Activated CD4-positive, alpha-beta T cell treated with anti-CD3 and anti-CD28 coated beads for 4 hours (primary cell): Measurements from ENCODE around the gene TLR7.

Experiments used
- DNase-seq, 2 donors: peaks; one replicate each; pipeline ENCODE4 v3.0.0-alpha.2; 2020

The TLR7 gene

DNA sequence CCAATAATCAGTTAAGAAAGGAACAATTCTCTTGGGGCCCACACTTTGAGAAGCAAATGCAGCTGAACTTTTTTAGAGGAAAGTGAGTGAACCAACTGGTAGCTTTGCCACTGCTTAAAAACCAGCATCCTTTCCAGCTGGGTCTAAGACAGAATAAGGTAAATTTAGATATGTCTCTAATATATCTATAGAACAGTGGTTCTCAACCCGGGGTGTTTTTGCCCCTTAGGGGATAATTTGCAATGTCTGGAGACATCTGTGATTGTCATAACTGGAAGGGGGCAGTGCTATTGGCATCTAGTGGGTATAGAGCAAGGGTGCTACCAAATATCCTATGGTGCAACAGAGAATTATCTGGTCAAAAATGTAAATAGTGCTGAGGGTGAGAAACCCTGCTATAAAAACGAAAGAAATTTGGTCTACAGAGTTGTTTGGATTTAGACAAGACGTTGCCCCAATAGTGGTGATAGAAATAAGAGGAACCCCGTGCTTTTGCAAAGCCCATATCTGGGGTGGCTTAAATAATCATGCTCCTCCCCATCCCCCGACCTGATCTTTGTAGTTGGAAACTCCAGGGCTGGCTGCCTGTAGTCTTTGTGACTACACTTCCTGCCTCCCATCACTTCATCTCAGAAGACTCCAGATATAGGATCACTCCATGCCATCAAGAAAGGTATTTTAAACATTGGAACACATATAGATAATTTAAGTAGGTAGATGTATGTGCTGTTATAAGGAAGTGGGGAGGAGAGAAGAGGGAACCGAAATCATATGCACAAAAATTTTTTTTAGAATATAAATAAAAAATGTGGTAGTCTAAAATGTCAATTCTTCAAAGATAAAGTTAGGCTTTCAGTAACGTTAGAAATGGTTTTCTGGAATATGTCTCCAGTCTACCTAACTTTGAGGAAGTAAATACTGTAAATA lies at the start of gene TLR7:
TLR7 (plus strand) TSS at position 622 of the 927 bp plus-strand sequence. CDS start 507 bp downstream, outside the sequence.
- DNase-seq, result no peak

DNA sequence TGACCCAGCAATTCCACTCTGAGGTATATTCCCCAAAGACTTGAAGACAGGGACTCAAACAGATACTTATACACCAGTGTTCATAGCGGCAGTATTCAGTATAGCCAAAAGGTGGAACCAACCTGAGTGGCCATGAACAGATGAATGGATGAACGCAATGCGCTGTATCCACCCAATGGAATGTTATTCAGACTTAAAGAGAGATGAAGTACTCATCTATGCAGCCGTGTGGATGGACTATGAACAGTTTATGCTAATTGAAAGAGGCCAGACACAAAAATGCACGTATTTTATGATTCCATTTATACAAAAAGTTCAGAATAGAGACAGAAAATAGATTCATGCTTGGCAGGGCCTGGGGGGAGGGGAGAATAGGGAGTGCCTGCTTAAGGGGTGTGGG lies 49.3 kb upstream of the TLR7 start:
- DNase-seq, result no peak

DNA sequence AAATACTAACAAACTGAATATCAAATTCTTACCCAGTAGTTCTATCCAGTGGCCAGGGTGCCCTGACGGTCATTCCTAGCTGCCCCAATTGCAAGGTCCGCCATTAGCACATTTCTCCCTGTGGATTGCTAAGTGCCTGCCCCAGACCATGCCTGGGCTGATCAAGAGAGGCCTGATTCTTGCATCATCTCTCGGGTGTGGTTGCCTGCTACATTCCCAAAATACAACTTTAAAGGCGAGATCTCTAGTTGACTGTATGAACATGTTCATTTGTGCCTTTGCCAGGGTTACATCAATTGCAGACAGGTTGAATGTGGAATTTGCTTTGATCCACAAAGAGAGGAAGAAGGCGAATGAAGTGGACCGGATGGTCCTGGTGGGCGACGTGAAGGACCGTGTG lies 47.6 kb upstream of the TLR7 start:
- no peak for DNase-seq

DNA sequence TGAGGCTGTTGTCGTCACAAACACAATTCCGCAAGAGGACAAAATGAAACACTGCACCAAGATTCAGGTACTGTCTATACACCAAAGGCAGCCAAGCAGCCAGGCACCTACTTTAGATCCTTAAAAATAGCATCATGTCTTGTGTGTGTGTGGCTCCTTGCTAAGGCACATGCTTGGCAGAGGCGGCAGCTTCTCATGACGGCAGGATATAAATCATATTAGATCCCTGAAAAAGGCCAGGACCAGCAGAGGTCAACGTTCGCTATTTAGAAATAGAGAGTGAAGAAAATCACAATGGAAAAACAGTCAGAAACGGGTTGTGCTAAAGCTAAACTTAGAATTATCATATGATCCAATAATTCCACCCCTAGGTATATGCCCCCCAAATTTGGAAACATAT lies 46.1 kb upstream of the TLR7 start:
- DNase-seq, result no peak

DNA sequence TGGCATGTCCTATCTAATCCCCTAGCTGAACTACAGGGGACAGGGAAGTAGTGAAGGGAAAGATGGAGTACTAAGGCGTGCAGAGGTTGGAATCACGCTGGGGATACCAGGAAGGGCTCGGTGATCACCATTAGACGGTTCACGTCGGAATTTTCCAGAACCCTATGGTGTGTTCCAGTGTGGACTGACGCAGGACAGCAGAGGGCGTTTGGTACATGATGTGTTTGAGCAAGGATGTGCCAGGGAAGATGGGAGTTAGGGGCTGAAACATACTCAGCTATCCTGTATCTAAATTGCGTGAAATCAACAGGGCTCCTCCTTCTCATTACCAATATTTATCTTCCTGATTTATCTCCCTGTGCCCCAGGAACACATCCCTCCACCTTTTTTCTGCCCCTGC lies 41.9 kb upstream of the TLR7 start:
- no peak for DNase-seq

DNA sequence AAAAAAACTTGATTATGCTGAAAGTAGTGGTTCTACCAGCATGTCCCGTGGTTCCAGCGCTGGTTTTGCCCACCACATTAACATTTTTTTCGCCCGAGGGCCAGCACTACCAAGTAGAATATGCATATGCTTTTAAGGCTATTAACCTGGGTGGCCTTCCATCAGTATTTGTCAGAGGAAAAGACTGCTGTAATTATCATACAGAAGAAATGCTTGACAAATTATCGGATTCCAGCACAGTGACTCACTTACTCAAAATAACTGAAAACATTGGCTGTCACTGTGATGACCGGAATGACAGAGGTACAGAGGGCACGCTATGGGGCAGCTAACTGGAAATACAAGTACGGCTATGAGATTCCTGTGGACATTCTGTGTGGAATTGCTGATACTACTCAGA lies 41.1 kb upstream of the TLR7 start:
- DNase-seq, result no peak

DNA sequence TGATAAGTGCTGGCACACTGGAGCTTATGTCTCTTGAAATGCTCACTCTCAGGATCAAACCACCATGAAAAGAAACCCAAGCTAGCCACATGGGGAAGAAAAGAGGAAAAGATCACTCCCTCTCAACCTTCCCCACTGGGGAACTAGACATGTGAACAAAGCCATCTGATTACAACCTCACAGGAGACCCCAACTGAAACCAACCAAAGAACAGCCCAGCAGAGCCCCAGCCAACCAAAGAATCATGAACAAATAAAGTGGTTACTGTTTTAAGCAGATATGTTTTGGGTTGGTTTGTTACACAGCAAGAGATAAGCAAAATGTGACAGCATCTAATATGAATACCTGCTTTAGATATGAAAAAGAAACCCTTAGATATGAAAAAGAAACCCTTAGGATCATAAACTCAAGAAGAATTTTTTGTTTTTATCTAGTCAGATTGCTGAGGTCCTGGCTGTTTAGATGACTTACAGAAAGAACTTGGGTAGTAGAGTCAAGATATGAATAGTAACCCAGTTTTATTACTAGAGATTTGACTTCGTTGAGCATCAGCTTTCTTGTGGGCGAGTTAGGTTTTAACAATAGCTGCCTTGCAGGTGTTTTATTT lies 23.7 kb upstream of the TLR7 start:
- no peak for DNase-seq

DNA sequence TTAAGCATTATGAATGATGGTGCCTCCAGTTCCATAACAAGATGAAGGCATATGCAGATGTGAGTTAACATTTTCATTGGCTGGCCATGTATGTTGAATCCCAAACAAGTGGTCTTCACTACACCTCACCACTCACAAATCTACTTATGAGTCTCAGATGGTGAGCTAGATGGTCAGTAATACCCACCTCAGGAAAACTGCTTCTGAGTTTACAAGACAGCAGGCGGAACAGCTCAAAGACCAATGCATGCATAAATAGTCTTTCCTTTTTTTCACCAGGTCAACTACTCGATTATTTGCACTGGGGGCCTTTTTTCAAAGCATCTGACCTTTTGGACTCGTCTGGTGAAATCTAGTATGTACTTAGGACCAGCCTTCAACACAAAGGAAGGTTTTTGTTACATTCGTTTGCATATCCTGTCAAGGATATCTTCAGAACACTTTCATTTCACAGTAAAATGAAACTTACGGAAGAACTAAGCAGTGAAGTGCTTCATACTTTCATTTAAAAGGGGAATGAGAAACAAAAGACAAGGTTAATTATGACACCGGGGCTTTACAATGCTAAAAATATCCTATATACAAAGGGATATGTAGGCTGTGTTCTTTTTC lies 23.1 kb upstream of the TLR7 start:
- DNase-seq, result no peak

DNA sequence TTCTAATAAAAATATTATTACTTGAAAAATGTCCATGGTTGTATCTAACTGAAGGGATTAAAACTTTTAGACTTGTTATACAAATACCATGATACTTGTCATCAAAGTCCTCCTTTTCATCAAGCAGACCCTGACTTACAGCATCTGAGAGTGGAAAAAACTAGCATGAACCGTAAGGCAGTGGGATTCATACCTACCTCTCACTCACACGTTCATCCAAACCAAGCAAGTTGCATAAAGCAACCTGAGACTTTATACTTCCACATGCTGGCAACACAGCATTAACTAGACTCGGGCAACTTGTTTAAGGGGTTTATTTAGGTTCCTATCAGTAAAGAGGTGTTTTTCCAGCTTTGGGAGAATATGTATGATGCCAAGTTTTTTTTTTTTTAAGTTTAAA lies 22.6 kb upstream of the TLR7 start:
- no peak for DNase-seq

DNA sequence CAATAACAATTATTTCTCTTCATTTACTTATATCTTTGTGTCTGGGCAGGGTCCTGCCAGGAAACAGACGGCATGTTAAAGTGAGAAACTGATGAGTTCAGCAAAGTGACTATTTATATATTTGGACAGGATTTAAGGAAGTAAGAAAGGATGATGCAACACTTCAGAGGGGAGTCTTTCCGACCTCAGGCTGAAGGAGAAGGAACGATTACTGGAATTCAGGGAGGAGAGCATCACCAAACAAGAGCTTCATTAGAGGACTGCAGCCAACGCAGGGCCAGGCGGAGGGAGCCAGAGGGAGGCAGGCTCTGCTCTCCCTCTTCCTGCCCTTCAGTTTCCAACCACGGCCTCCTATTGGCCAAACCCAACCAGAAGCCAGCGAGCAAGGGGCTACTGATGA lies 1.5 kb upstream of the TLR7 start:
- DNase-seq, result no peak

DNA sequence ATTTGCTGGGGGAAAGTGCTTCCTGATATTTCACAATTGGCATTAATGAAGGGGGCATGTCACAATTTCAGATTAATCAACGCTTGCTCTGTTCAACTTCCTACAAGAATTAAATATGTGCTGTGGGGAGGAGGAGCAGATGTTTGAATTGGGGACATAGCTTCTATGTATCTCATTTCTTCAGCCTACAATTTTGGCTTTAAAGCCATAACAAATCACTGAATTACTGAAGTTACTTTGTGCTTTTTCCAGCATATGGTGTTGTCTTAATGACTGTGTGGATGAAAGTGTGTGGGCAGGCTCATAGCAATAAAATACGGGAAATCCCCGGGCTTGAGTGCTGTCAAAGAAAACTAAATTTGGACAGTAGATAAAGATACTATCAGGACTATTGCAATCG lies 813 bp downstream of the TLR7 start:
- no peak for DNase-seq

DNA sequence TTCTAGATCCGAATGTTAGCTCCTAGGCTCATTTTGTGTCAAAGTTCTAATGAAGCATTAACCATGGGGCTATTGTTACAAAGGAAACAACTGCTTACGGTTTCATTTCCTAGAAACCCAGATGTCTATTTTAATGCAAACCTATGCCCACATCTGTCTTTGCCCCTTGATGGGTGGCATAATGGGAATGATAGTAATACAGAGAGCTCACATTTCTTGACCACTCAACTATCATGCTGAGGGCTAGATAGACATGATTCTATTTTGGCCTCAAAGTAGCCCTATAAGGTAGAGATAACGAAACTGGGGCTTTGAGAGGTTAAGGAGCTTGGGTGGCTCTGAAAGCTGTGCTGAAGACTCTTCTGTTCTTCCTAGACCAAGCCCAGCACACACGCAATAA lies 1.9 kb downstream of the TLR7 start:
- DNase-seq, result no peak

DNA sequence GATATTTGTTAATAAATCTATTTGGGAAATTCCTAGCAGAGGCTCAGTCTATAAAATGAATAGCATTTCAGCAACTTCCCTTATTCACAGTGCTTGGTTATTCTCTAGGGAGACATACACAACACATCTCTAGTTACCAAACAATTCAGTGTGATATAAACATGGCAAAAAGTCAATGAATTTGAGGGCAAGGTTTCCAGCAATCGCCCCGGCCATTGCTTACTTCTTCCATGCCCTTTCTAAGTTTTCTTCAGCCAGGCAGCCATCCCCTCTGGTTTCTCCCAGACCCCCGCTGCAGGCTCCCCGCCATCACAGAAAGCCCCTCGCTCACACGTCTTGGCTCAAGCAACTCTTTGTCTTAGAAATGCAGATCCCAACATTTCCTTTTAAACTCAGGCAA lies 4.4 kb downstream of the TLR7 start:
- DNase-seq, result no peak

DNA sequence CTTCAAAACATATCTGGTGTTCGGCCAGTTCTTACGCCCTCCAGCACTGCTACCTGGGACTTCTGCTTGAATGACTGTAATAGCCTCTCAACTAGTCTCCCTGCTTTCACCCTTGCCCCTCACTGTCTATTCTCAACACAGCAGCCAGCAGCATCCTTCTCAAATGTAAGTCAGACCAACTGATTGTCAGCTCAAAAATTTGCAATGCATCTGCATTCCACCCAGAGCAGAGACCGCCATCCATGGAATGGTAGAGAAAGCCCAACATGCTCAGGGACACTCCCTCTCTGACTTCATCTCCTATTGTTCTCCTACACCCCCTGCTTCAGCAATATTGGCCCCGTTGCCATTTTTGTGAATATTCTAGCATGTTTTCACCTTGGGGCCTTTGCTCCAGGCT lies 5.9 kb downstream of the TLR7 start:
- no peak for DNase-seq

DNA sequence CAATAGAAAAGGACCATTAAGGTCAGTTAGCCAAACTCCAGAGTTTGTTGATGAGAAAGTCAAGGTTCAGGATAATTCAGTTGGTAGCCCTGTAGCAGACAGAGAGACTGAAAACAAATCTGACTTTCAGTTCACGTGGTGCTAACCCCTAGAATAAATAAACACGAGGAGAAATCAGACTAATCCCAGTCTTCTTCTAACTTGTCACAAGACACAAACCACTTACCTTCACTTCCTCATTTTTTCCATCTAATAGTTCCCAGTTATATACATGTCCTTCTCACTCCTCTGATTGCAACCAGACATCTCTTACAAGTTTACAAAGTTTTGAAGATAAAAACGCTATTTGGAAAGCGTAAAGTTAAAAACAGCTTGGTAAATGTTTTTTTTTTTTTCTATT lies 7.7 kb downstream of the TLR7 start:
- DNase-seq, result no peak

DNA sequence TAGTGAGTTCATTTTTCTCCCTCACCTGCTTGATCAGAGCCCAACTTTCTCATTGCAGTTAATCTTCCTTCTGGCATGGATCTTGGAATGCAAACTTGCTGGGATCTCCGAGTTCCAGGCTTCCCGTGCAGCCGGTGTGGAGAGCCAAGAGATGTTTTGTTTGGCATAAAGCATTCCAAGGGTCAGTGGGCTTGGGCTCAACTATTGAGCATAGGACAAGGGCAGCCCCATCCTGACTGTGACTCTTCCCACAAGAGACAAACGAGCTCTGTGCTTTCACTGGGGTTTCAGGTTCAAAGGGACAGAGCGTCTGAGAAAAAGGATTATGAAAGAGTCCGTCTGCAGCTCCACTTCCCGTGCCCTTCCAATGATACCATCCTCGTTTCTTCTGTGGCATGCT lies 10.5 kb downstream of the TLR7 start:
- no peak for DNase-seq

DNA sequence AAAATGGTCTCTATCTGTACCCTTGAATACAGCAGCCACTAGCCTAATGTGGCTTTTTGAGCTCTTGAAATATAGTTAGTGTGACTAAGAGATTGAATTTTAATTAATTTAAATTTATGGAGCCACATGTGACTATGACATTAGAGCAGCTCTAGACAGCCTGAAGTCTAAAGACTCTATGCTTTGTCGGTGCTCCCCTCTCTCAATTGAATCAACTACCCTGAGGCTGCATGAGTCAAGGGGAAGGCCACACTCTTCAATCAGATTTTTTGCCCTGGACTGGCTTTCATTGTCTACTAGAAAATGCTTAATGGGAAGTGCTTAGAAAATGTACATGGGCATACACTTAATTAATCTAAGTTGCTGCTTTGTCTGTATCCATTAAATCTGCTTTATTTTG lies 11.7 kb downstream of the TLR7 start:
- DNase-seq, result no peak

DNA sequence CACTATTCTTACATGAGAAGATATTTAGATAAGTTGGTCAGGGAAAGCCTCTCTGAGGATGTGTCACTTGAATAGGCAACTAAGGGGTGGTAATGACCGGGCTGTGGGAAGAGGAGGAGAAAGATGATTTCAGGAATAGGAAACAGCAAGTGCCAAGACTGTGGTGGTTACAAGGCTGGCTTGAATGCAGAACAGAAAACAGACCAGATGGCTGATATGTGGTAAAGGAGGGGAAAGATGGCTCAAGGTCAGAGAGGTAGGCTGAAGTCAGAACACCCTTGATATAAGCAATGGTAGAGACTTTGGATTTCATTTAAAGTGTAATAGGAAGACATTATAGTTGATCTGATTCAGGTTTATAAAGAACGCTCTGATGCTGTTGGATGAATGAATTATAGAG lies 15.0 kb downstream of the TLR7 start:
- no peak for DNase-seq

DNA sequence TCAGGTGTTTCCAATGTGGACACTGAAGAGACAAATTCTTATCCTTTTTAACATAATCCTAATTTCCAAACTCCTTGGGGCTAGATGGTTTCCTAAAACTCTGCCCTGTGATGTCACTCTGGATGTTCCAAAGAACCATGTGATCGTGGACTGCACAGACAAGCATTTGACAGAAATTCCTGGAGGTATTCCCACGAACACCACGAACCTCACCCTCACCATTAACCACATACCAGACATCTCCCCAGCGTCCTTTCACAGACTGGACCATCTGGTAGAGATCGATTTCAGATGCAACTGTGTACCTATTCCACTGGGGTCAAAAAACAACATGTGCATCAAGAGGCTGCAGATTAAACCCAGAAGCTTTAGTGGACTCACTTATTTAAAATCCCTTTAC lies 18.6 kb downstream of the TLR7 start:
- DNase-seq, result no peak

DNA sequence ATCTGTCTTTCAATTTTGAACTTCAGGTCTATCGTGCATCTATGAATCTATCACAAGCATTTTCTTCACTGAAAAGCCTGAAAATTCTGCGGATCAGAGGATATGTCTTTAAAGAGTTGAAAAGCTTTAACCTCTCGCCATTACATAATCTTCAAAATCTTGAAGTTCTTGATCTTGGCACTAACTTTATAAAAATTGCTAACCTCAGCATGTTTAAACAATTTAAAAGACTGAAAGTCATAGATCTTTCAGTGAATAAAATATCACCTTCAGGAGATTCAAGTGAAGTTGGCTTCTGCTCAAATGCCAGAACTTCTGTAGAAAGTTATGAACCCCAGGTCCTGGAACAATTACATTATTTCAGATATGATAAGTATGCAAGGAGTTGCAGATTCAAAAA lies 19.7 kb downstream of the TLR7 start:
- no peak for DNase-seq

DNA sequence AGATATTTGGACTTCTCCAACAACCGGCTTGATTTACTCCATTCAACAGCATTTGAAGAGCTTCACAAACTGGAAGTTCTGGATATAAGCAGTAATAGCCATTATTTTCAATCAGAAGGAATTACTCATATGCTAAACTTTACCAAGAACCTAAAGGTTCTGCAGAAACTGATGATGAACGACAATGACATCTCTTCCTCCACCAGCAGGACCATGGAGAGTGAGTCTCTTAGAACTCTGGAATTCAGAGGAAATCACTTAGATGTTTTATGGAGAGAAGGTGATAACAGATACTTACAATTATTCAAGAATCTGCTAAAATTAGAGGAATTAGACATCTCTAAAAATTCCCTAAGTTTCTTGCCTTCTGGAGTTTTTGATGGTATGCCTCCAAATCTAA lies 20.3 kb downstream of the TLR7 start:
- no peak for DNase-seq

DNA sequence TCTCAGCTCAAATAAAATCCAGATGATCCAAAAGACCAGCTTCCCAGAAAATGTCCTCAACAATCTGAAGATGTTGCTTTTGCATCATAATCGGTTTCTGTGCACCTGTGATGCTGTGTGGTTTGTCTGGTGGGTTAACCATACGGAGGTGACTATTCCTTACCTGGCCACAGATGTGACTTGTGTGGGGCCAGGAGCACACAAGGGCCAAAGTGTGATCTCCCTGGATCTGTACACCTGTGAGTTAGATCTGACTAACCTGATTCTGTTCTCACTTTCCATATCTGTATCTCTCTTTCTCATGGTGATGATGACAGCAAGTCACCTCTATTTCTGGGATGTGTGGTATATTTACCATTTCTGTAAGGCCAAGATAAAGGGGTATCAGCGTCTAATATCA lies 20.9 kb downstream of the TLR7 start:
- no peak for DNase-seq

DNA sequence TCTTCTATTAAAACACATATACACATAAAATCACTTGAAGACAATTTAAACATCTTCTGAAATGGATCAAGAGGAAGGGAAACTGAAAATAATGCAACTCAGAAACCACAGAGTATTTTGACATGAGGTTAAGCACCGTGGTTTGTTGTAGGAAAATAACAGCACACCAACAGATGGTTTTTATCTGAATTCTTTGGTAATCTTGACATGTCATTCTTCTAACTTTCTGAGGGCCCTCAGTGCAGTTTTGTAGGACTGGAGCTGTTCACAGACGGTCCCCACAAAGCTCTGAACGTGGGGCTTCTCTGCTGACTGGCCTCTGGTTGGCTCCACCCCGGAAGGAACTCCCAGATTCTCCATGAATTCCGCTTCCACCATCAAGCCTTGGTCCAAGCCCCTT lies 23.6 kb downstream of the TLR7 start:
- no peak for DNase-seq

DNA sequence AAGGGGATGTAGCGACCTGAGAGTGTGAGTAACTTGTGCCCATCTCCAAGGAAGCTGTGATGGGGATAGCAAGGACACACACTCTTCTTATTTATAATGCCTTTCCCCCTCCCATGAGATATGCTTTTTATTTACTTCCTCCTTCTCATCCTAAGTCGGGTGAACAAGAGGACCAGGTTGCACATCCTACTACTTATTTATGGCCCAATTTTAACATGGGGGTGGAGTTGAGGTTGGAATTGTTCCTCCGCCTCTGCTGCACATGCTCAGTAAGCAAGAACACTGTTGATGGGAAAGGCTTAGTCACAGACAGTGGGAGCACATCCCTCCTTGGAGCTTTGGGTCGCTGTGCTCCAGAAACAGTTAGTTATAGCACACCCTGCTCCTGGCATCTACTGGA lies 24.3 kb downstream of the TLR7 start:
- DNase-seq, result no peak
